Astrocyte of the hippocampus (primary cell): ENCODE results near the gene SNCB.
A peak's percentile ranks its signal among the peaks of the same experiment; 100 is the strongest.

Experiments
- DNase-seq: peaks from one replicate; pipeline ENCODE4 v3.0.0; 2011; ENCODE audit warnings: low read depth, low spot score

The SNCB gene

DNA sequence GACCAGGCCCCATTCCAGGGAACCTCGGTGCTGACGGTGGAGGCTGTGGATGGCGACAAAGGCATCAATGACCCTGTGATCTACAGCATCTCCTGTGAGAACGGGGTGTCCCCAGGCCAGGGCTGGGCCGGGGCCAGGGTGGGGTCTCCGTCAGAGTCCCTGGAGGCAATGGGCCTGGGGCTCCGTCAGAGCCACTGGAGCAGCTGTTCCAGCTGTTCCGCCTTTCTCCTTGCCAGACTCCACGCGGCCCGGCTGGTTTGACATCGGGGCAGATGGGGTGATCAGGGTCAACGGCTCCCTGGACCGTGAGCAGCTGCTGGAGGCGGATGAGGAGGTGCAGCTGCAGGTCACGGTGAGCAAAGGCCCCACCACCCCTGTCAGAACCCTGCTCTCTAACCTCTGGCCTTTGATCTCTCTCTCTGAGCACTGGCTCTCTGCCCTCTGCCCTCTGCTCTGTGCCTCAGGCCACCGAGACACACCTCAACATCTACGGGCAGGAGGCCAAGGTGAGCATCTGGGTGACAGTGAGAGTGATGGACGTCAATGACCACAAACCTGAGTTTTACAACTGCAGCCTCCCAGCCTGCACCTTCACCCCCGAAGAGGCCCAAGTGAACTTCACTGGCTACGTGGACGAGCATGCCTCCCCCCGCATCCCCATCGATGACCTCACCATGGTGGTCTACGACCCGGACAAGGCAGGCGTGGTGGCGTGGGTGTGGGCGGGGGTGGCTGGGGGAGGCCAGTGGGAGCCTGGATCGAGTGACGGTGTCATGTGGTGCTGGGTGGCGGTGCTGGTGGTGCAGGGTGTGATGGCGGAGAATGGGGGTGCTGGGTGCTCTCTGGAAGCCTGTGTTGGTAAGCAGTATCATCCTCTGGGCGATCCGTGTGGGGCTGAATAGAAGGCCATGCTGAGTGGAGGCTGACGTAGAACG lies 54.6 kb downstream of the SNCB start:
- DNase-seq = no peak

- DNase-seq = no peak
These were observed 55.3 kb downstream of the SNCB start for GRCh38 chr5:176575066-176575465.

DNA sequence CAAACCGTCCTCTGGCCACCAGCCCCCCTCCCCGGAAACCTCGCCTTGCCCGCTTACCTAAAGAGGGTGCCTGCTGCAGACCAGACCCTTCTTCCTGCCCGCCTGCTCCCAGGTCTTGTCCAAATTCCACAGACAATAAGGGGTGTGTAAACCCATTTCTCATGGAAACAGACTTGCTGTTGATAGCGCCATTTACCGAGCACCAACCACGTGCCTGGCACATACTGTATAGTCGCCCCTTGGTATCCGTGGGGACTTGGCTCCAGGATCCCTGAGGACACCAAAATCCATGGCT lies 56.1 kb downstream of the SNCB start:
- no peak for DNase-seq

DNA sequence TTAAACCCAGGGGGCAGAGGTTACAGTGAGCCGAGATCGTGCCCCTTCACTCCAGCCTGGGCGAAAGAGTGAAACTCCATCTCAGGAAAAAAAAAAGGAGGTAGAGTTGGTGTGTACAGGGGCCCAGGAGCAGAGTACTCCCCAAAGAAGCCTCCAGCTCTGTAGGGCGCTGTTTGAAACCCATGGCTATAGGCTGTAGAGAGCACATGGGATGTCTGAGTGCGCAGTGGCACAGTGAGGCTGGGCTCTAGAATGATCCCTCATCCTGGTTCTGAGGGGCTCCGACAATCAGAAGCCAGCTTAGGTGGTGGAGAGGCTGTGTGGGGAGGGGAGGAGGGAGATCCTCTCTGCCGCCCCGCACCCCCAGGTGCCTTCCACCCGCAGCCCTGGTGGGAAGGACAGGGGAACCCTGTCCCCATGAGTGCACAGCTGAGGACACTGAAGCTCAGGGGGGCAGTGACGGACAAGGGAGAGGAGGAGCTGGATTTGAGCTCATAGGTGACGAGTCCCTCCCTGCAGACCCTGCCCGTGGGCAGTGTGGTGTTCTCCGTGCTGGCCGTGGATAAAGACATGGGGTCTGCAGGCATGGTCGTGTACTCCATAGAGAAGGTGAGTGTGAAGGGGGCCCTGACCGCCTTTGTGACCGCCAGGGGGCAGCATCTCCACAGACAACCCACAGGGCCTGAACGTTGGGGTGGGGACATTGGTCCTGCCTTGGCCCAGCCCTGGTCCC lies 56.6 kb downstream of the SNCB start:
- DNase-seq = peak; percentile 74
